ENCODE results near the gene CREBRF. TPM values are rescaled to one million over a fixed set of nuclear protein-coding genes. Genes with fewer than 3 reads are reported as not detected.
A peak's percentile ranks its signal among the peaks of the same experiment; 100 is the strongest.

The CREBRF gene
- total RNA-seq, 1 donor from 2014 or later, result 17.8 TPM

DNA sequence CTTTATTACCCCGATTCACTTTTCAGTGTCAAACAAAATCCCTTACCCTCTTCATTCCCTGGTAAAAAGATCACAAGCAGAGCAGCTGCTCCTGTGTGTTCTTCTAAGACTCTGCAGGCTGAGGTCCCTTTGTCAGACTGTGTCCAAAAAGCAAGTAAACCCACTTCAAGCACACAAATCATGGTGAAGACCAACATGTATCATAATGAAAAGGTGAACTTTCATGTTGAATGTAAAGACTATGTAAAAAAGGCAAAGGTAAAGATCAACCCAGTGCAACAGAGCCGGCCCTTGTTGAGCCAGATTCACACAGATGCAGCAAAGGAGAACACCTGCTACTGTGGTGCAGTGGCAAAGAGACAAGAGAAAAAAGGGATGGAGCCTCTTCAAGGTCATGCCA lies 34.5 kb downstream of the CREBRF start:
- Mint-ChIP-seq H3K27me3 (no peaks in the 10 kb centered on the region), H3K27ac (no peak overlapping the region), H3K4me1 (ENCODE audit: low read depth) (peaks cover 7% of the 10 kb centered on the region), H3K4me3 (ENCODE audit: low read depth) (no peak overlapping the region), H3K36me3 (ENCODE audit: insufficient read depth) (peaks cover 14% of the 10 kb centered on the region), H3K9me3 (ENCODE audit: low read depth) (no peaks in the 10 kb centered on the region)
- TF ChIP-seq, protein P1, sequence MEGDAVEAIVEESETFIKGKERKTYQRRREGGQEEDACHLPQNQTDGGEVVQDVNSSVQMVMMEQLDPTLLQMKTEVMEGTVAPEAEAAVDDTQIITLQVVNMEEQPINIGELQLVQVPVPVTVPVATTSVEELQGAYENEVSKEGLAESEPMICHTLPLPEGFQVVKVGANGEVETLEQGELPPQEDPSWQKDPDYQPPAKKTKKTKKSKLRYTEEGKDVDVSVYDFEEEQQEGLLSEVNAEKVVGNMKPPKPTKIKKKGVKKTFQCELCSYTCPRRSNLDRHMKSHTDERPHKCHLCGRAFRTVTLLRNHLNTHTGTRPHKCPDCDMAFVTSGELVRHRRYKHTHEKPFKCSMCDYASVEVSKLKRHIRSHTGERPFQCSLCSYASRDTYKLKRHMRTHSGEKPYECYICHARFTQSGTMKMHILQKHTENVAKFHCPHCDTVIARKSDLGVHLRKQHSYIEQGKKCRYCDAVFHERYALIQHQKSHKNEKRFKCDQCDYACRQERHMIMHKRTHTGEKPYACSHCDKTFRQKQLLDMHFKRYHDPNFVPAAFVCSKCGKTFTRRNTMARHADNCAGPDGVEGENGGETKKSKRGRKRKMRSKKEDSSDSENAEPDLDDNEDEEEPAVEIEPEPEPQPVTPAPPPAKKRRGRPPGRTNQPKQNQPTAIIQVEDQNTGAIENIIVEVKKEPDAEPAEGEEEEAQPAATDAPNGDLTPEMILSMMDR (IDR thresholded peaks at IDR 0.05; ENCODE audit: unreplicated experiment), result no peak
- no peak for DNase-seq (ENCODE audit: low spot score, unreplicated experiment)

DNA sequence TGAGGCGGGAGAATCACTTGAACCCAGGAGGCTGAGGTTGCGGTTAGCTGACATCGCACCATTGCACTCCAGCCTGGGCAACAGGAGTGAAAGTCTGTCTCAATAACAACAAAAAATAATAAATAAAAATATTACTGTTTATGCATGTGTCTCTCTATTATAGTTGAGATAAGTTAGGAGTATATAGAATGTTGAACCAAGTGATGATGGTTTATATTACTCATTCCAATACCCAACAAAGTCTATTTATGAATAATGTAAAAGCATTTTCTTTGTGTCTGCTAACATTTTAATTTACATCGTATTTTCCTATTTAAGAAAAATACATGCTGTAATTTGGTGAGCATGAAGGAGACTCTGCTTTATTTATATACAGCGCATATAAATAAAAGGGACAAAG lies 35.8 kb downstream of the CREBRF start:
- Mint-ChIP-seq H3K9me3 (ENCODE audit: low read depth) (no peaks in the 10 kb centered on the region), H3K4me1 (ENCODE audit: low read depth) (peaks cover 7% of the 10 kb centered on the region), H3K27ac (no peak overlapping the region)

DNA sequence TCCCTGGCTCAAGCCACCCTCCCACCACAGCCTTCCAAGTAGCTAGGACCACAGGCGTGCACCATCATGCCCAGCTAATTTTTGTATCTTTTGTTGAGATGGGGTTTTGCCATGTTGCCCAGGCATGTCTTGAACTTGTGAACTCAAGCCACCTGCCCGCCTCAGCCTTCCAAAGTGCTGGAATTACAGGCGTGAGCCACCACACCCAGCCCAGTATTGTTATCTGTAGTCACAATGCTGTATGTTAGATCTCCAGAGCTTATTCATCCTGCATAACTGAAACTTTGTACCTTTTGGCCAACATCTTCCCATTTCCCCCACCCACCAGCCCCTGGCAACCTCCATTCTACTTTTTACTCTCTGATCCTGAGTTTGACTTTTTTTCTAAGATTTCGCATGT lies 37.5 kb downstream of the CREBRF start:
- H3K36me3 Mint-ChIP-seq (ENCODE audit: insufficient read depth), result peaks cover 7% of the 10 kb centered on the region
- peak overlapping the region; percentile 45 for H3K27ac Mint-ChIP-seq
- peaks cover 7% of the 10 kb centered on the region for H3K4me1 Mint-ChIP-seq (ENCODE audit: low read depth)
- TF ChIP-seq, protein P1 (IDR thresholded peaks at IDR 0.05; ENCODE audit: unreplicated experiment), result no peak
- no peak overlapping the region for H3K4me3 Mint-ChIP-seq (ENCODE audit: low read depth)
- DNase-seq (ENCODE audit: low spot score, unreplicated experiment), result no peak
- H3K9me3 Mint-ChIP-seq (ENCODE audit: low read depth), result no peaks in the 10 kb centered on the region
- no peaks in the 10 kb centered on the region for H3K27me3 Mint-ChIP-seq

More for the DNA sequence above, 35.8 kb downstream of the CREBRF start:
- H3K36me3 Mint-ChIP-seq (ENCODE audit: insufficient read depth), result peaks cover 7% of the 10 kb centered on the region
- no peaks in the 10 kb centered on the region for H3K27me3 Mint-ChIP-seq
- TF ChIP-seq, protein P1 (IDR thresholded peaks at IDR 0.05; ENCODE audit: unreplicated experiment), result no peak
- H3K4me3 Mint-ChIP-seq (ENCODE audit: low read depth), result no peak overlapping the region
- no peak for DNase-seq (ENCODE audit: low spot score, unreplicated experiment)

DNA sequence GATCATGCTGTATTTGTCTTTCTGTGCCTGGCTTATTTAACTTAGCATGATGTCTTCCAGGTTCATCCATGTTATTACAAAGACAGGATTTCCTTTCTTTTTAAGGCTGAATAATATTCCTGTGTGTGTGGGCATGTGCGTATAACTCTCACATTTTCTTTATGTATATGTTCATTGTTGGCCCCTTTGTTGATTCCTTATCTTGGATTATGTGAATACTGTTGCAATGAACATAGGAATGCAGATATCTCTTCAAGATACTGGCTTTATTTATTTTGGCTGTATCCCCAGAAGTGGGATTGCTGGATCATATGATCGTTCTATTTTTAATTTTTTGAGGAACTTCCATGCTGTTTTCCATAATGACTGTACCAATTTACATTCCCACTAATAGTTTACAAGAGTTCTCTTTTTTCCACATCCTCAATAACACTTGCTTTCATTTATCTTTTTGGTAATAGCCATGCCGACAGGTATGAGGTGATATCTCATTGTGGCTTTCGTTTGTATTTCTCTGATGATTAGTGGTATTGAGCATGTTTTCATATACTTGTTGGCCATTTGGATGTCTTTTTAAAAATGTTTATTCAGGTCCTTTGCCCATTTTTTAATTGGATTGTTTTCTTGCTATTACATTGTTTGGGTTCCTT lies 38.0 kb downstream of the CREBRF start:
- TF ChIP-seq, protein P1 (IDR thresholded peaks at IDR 0.05; ENCODE audit: unreplicated experiment), result no peak
- Mint-ChIP-seq H3K27ac (peak overlapping the region; percentile 45), H3K4me1 (ENCODE audit: low read depth) (peaks cover 7% of the 10 kb centered on the region), H3K9me3 (ENCODE audit: low read depth) (no peaks in the 10 kb centered on the region), H3K27me3 (no peaks in the 10 kb centered on the region), H3K36me3 (ENCODE audit: insufficient read depth) (peaks cover 6% of the 10 kb centered on the region), H3K4me3 (ENCODE audit: low read depth) (no peak overlapping the region)
- DNase-seq (ENCODE audit: low spot score, unreplicated experiment), result no peak

DNA sequence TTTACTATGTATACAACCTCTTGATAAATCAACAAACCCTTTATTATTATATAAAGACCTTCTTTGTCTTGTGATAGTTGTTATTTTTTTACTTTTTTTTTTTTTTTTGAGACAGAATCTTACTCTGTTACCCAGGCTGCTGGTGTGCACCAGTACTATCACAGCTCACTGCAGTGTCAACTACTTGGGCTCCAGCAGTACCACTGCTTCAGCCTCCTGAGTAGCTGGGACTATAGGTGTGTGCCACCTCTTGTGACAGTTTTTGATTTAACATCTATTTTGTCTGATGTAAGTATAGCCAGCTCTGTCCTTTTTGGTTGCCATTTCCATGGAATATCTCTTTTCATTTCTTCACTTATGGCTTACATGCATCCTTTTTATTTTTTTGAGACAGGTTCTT lies 42.6 kb downstream of the CREBRF start:
- H3K9me3 Mint-ChIP-seq (ENCODE audit: low read depth), result peaks cover 5% of the 10 kb centered on the region
- H3K4me3 Mint-ChIP-seq (ENCODE audit: low read depth), result no peak overlapping the region
- H3K4me1 Mint-ChIP-seq (ENCODE audit: low read depth), result peaks cover 16% of the 10 kb centered on the region
- no peaks in the 10 kb centered on the region for H3K27me3 Mint-ChIP-seq
- TF ChIP-seq, protein P1 (IDR thresholded peaks at IDR 0.05; ENCODE audit: unreplicated experiment), result no peak
- peaks cover 11% of the 10 kb centered on the region for H3K36me3 Mint-ChIP-seq (ENCODE audit: insufficient read depth)
- no peak overlapping the region for H3K27ac Mint-ChIP-seq
- no peak for DNase-seq (ENCODE audit: low spot score, unreplicated experiment)
